Thoracic aorta (tissue), 2 donors: ENCODE results near the gene CNPY4. TPM values are rescaled to one million over a fixed set of nuclear protein-coding genes. Genes with fewer than 3 reads are reported as not detected.
A peak's percentile ranks its signal among the peaks of the same experiment; 100 is the strongest.

ENCODE experiments used
- ATAC-seq: fragments of 150-250 bp; one replicate; pipeline ENCODE4 v1.8.0; 2017; ENCODE audit warnings: low read depth; ENCODE audit not compliant: insufficient number of reproducible peaks, low FRiP score
- DNase-seq: peaks from one replicate; pipeline ENCODE4 v3.0.0-alpha.2; 2020; ENCODE audit warnings: low spot score
- H3K27ac ChIP-seq, 2 donors: fragments of 200-600 bp; sonication (generic); 1 replicate in 1 of 2; 2 replicates in 1 of 2; pipeline ENCODE4 v1.5.1; 2016; ENCODE audit warnings: mild to moderate bottlenecking in 2 of 2, moderate library complexity in 2 of 2
- H3K27me3 ChIP-seq: fragments of 200-600 bp; sonication (generic); replicated peaks from 2 replicates; pipeline ENCODE4 v1.6.0; 2016; ENCODE audit warnings: mild to moderate bottlenecking; ENCODE audit not compliant: insufficient read depth
- H3K36me3 ChIP-seq: fragments of 200-600 bp; sonication (generic); one replicate; pipeline ENCODE4 v1.5.1; 2016
- H3K4me1 ChIP-seq, 2 donors: fragments of 200-600 bp; sonication (generic); 1 replicate in 1 of 2; 2 replicates in 1 of 2; pipeline versions ENCODE4 v1.5.1 to v1.6.0; 2016; ENCODE audit warnings: low read depth in 2 of 2, mild to moderate bottlenecking in 1 of 2; ENCODE audit not compliant: control insufficient read depth in 1 of 2
- H3K4me3 ChIP-seq: fragments of 200-600 bp; sonication (generic); 2 replicates; pipeline ENCODE4 v1.5.1; 2016; ENCODE audit warnings: mild to moderate bottlenecking
- H3K9me3 ChIP-seq: fragments of 200-600 bp; sonication (generic); 2 replicates; pipeline ENCODE4 v1.5.1; 2016
- CTCF ChIP-seq: fragments of 200-600 bp; sonication (generic); IDR thresholded peaks from one replicate; pipeline ENCODE4 v1.5.1; 2019; ENCODE audit warnings: antibody characterized with exemption
- total RNA-seq, 2 donors: library from RNA; depleted of rRNA; stranded (reverse); fragments of >200 nt; gene quantifications; one replicate each; pipeline versions ENCODE4 v1.1.0 to v1.2.3, GENCODE V29; 2016

CNPY4 gene
- total RNA-seq, 2 donors from 2014 or later, result 12.6 to 13.7 TPM

DNA sequence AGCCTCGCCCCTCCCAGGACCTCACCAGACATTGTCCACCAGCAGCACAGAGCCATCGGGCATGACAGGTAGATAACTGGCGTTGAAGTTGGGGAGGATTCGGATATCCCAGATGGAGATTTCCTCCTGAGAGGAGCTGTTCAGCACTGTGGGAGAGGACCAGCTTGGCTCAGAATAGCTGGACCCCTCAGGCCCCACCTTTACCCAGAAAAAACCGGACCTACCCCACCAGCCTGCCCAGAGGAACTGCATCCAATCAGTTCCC, 37.6 kb downstream of the CNPY4 start:
- ATAC-seq (no peak), DNase-seq (no peak)
- peak overlapping the region in 1 of 2 donors; percentile 82 for H3K27ac ChIP-seq
- H3K4me1 ChIP-seq, result peaks cover 16 to 17% of the 10 kb centered on the region in 2 donors
- H3K9me3 ChIP-seq, result no peaks in the 10 kb centered on the region
- H3K4me3 ChIP-seq, result peak overlapping the region; percentile 99
- H3K27me3 ChIP-seq, result no peaks in the 10 kb centered on the region
- no peak for TF ChIP-seq CTCF
- peaks cover 25% of the 10 kb centered on the region for H3K36me3 ChIP-seq

- Histone ChIP-seq H3K4me3 (peak overlapping the region; percentile 99), H3K36me3 (peaks cover 25% of the 10 kb centered on the region), H3K4me1 (peaks cover 15 to 17% of the 10 kb centered on the region in 2 donors), H3K9me3 (no peaks in the 10 kb centered on the region), H3K27me3 (no peaks in the 10 kb centered on the region), H3K27ac (peak overlapping the region; percentile 72 to 82)
- TF ChIP-seq CTCF, result no peak
- ATAC-seq (peak; percentile 13), DNase-seq (no peak)
Measured at GRCh38 chr7:100157334-100158228, 38.1 kb downstream of the CNPY4 start.

DNA sequence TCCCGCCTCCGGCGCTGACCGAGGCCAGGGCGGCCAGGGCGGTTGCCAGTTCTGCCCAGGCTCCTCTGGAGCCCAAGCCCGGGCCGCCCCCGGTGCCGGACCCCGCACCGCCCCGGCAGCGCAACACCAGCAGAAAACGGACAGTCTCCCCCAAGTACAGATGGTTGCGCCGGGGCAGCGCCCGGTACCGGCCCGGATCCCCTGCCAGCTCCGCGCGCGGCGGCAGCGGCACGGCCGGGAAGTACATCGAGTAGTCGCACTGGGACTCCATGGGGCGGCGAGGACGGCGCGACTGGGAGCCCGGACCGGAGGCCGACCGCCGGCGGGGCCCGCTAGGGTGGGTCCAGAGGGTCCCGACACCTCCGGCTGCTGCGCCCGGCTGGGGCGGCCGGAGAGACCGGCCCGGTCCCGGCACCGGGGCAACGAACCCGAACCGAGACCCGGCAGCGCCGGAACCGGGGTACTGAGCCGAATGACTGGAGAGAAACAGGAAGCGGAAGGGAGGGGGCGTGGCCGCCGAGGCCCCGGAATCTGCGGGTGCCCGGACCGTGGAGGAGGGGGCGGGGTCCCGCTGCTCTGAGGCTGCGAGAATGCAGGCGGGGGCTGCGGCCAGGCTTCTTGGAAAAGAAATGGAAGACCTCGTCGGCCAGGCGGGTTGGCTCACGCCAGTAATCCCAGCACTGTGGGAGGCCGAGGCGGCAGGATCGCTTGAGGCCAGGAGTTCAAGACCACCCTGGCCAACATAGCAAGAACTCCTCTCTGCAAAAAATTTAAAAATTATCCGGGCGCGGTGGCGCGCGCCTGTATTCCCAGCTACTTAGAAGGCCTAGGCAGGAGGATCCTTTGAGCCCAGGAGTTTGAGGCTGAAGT, 39.0 kb downstream of the CNPY4 start, which contains the start of gene TRAPPC14:
Gene TRAPPC14, minus strand, starts transcription at position 495 of the 870 bp plus-strand sequence. Its CDS starts 224 bp downstream, at position 271.
- Histone ChIP-seq H3K27ac (peak within 1 kb of the TSS; percentile 72 to 82), H3K27me3 (no peaks in the 10 kb centered on the region), H3K4me1 (peaks cover 15 to 17% of the 10 kb centered on the region in 2 donors), H3K36me3 (peaks cover 19% of the 10 kb centered on the region), H3K9me3 (no peaks in the 10 kb centered on the region), H3K4me3 (peak within 1 kb of the TSS; percentile 99)
- TF ChIP-seq CTCF, result peak; percentile 9
- ATAC-seq, result peak; percentile 58
- DNase-seq, result no peak

GRCh38 chr7:100159099-100159623, 39.7 kb downstream of the CNPY4 start:
- TF ChIP-seq CTCF, result no peak

GRCh38 chr7:100160067-100160466, 40.6 kb downstream of the CNPY4 start:
- Histone ChIP-seq H3K4me3 (no peak overlapping the region), H3K27me3 (no peaks in the 10 kb centered on the region)
- TF ChIP-seq CTCF, result no peak

More at GRCh38 chr7:100159099-100159623, 39.7 kb downstream of the CNPY4 start:
- no peak for DNase-seq
- Histone ChIP-seq H3K4me3 (peak overlapping the region; percentile 99), H3K9me3 (no peaks in the 10 kb centered on the region), H3K27ac (peak overlapping the region; percentile 72 to 82), H3K36me3 (peaks cover 12% of the 10 kb centered on the region), H3K27me3 (no peaks in the 10 kb centered on the region), H3K4me1 (peaks cover 15 to 17% of the 10 kb centered on the region in 2 donors)
- no peak for ATAC-seq

More at GRCh38 chr7:100160067-100160466, 40.6 kb downstream of the CNPY4 start:
- Histone ChIP-seq H3K36me3 (peaks cover 10% of the 10 kb centered on the region), H3K9me3 (no peaks in the 10 kb centered on the region), H3K4me1 (peaks cover 15 to 17% of the 10 kb centered on the region in 2 donors), H3K27ac (no peak overlapping the region)
- ATAC-seq, result no peak
- no peak for DNase-seq
